Osteoblast (primary cell): ENCODE results near the gene PLXDC2. TPM values are rescaled to one million over a fixed set of nuclear protein-coding genes. Genes with fewer than 3 reads are reported as not detected.

Experiments
- DNase-seq: peaks from one replicate; pipeline ENCODE4 v3.0.0; 2011; ENCODE audit warnings: low spot score, mixed read lengths; ENCODE audit not compliant: insufficient read length; ENCODE audit errors: missing footprints
- H2AFZ ChIP-seq: 2 replicates; pipeline ENCODE4 v1.6.0; 2011; ENCODE audit warnings: mild to moderate bottlenecking, low read length
- H3K27ac ChIP-seq: 2 replicates; pipeline ENCODE4 v1.5.1; 2011; ENCODE audit warnings: mild to moderate bottlenecking, low read depth, low read length, moderate library complexity
- H3K27me3 ChIP-seq: 2 replicates; pipeline ENCODE4 v1.6.0; 2012; ENCODE audit warnings: mild to moderate bottlenecking, control low read depth, inconsistent platforms, low read length, moderate library complexity; ENCODE audit not compliant: insufficient read depth
- H3K36me3 ChIP-seq: 2 replicates; pipeline ENCODE4 v1.5.1; 2011; ENCODE audit warnings: mild to moderate bottlenecking, low read length, control low read depth, moderate library complexity; ENCODE audit not compliant: insufficient read depth
- H3K4me1 ChIP-seq: 2 replicates; pipeline ENCODE4 v1.5.1; 2011; ENCODE audit warnings: mild to moderate bottlenecking, low read length, control low read depth, moderate library complexity; ENCODE audit not compliant: insufficient read depth
- H3K4me2 ChIP-seq: 2 replicates; pipeline ENCODE4 v1.6.0; 2011; ENCODE audit warnings: mild to moderate bottlenecking, low read length; ENCODE audit not compliant: insufficient read depth
- H3K4me3 ChIP-seq: fragments of 200-600 bp; sonication (generic); 3 replicates; pipeline ENCODE4 v1.5.1; 2012; ENCODE audit warnings: mild to moderate bottlenecking, low read length, inconsistent platforms; ENCODE audit not compliant: insufficient read depth
- H3K79me2 ChIP-seq: 2 replicates; pipeline ENCODE4 v1.6.0; 2012; ENCODE audit warnings: mild to moderate bottlenecking, low read length, control low read depth, inconsistent platforms; ENCODE audit not compliant: insufficient read depth
- H3K9me3 ChIP-seq: 2 replicates; pipeline ENCODE4 v1.5.1; 2011; ENCODE audit warnings: low read depth, low read length, control low read depth
- H4K20me1 ChIP-seq: 2 replicates; pipeline ENCODE4 v1.6.0; 2012; ENCODE audit warnings: mild to moderate bottlenecking, low read length, control low read depth; ENCODE audit not compliant: insufficient read depth
- total RNA-seq: library from RNA; depleted of rRNA; stranded (reverse); fragments of >200 nt; gene quantifications from 2 replicates; pipeline ENCODE4 v1.2.3, GENCODE V29; 2012
- TF ChIP-seq, protein P1 (sequence below): IDR thresholded peaks from 2 replicates; pipeline ENCODE4 v1.5.1; 2011; ENCODE audit warnings: mild to moderate bottlenecking, low read depth, low read length, moderate library complexity; ENCODE audit errors: extremely low read depth

The PLXDC2 gene
- total RNA-seq, 1 donor: 63.3 TPM

DNA sequence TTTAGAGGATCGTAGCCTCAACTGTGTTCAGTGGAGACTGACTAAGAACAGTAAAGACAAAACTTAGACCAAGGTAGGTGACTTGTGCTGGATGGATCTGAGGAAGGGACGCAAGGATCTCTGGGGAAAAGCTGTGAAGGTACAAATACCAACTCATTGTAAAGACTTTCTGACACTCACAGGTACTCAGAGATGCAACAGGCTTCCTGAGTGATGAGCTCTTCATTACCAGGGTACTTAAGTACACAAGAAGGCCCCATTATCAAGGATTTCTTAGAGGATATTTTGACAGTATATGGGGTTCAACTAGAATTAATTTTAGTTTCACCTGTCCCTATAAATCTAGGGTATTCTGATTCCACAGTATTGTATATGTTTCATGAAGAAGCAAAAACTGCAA, 440.7 kb downstream of the PLXDC2 start:
- TF ChIP-seq, protein P1, sequence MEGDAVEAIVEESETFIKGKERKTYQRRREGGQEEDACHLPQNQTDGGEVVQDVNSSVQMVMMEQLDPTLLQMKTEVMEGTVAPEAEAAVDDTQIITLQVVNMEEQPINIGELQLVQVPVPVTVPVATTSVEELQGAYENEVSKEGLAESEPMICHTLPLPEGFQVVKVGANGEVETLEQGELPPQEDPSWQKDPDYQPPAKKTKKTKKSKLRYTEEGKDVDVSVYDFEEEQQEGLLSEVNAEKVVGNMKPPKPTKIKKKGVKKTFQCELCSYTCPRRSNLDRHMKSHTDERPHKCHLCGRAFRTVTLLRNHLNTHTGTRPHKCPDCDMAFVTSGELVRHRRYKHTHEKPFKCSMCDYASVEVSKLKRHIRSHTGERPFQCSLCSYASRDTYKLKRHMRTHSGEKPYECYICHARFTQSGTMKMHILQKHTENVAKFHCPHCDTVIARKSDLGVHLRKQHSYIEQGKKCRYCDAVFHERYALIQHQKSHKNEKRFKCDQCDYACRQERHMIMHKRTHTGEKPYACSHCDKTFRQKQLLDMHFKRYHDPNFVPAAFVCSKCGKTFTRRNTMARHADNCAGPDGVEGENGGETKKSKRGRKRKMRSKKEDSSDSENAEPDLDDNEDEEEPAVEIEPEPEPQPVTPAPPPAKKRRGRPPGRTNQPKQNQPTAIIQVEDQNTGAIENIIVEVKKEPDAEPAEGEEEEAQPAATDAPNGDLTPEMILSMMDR: no peak
- no peaks in the 10 kb centered on the region for H3K36me3 ChIP-seq
- H2AFZ ChIP-seq: no peak overlapping the region
- H3K27me3 ChIP-seq: no peaks in the 10 kb centered on the region
- H3K4me3 ChIP-seq: no peak overlapping the region
- H4K20me1 ChIP-seq: no peaks in the 10 kb centered on the region
- DNase-seq: no peak
- no peaks in the 10 kb centered on the region for H3K79me2 ChIP-seq
- H3K27ac ChIP-seq: no peak overlapping the region
- no peaks in the 10 kb centered on the region for H3K4me1 ChIP-seq
- no peaks in the 10 kb centered on the region for H3K9me3 ChIP-seq
- H3K4me2 ChIP-seq: no peak overlapping the region

DNA sequence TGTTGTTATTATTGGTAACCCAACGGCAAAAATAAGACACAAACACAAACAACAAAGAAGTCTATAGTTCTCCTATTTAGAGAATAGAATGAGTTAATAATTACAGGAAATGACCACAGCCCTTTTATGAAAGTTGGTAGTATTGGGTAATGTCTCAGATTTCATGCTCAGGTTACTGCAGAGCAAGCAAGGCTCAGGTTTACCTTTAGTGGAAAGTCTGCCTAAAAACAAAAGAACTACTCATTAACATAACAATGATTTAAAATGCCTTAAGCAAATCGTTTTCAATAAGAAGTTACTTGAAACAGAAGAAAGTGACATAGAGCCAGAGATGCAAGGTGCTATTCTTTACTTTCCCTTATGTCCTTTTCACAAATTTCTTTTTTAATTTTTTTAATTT, 441.2 kb downstream of the PLXDC2 start:
- no peaks in the 10 kb centered on the region for H3K9me3 ChIP-seq
- no peak for DNase-seq
- no peaks in the 10 kb centered on the region for H3K27me3 ChIP-seq
- H3K79me2 ChIP-seq: no peaks in the 10 kb centered on the region
- TF ChIP-seq, protein P1: no peak
- H4K20me1 ChIP-seq: no peaks in the 10 kb centered on the region
- no peak overlapping the region for H3K4me3 ChIP-seq
- no peak overlapping the region for H2AFZ ChIP-seq
- no peaks in the 10 kb centered on the region for H3K4me1 ChIP-seq
- no peaks in the 10 kb centered on the region for H3K36me3 ChIP-seq
- no peak overlapping the region for H3K4me2 ChIP-seq
- no peak overlapping the region for H3K27ac ChIP-seq

DNA sequence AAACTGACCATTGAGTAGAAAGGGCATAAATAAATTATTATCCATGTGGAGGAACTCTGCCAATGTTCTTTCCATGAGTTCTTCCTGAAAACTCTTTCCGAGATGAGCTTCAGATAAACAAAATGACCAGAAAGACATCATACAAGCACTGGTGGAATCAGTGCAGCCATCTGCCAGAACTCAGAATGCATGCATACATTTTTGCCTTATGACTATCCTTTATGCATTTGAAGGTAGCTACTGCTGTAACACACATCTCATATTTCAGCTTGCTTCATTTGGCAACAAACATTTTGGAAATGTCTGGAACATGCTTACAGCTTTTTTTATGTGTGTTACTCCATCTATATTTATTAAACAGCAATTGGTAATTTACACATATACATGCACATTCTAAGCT, 448.9 kb downstream of the PLXDC2 start:
- H4K20me1 ChIP-seq: no peaks in the 10 kb centered on the region
- H3K4me3 ChIP-seq: no peak overlapping the region
- H2AFZ ChIP-seq: no peak overlapping the region
- no peaks in the 10 kb centered on the region for H3K36me3 ChIP-seq
- no peak overlapping the region for H3K4me2 ChIP-seq
- DNase-seq: no peak
- H3K4me1 ChIP-seq: no peaks in the 10 kb centered on the region
- TF ChIP-seq, protein P1: no peak
- H3K9me3 ChIP-seq: no peaks in the 10 kb centered on the region
- no peak overlapping the region for H3K27ac ChIP-seq
- no peaks in the 10 kb centered on the region for H3K79me2 ChIP-seq
- H3K27me3 ChIP-seq: no peaks in the 10 kb centered on the region

DNA sequence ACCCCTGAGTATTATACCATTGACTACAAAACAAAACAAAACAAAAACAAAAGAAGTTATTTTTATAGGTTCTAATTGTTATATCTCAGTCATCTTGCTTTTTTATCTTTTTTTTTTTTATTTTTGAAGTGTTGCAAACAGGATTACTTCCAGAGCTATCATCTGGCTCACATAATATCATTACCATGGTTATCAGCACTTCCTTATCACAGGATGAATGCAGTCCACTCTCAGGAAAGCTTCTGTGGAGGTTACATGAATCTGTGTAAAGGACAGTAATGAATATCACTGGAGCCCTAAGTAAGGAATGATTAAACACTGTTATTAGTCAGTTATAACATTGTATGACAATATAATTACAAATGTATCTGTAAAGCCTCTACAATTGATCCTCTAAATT, 451.5 kb downstream of the PLXDC2 start:
- DNase-seq: no peak
- Histone ChIP-seq H2AFZ (no peak overlapping the region), H3K27ac (no peak overlapping the region), H3K36me3 (no peaks in the 10 kb centered on the region), H3K4me1 (no peaks in the 10 kb centered on the region), H3K79me2 (no peaks in the 10 kb centered on the region), H4K20me1 (no peaks in the 10 kb centered on the region), H3K4me2 (no peak overlapping the region), H3K27me3 (no peaks in the 10 kb centered on the region), H3K9me3 (no peaks in the 10 kb centered on the region), H3K4me3 (no peak overlapping the region)
- TF ChIP-seq, protein P1: no peak
